ENCODE measurements around the gene NPW. TPM values are rescaled to one million over a fixed set of nuclear protein-coding genes. Genes with fewer than 3 reads are reported as not detected.
A peak's percentile ranks its signal among the peaks of the same experiment; 100 is the strongest.

Gene NPW
- total and polyA plus RNA-seq, 9 of the 15 experiments (the other 6 are each of a cell fraction or from before 2014, with no cell fraction given), result 0.14 to 4.0 (median 2.6) TPM; not detected in 4

GRCh38 chr16:1984347-1985225 is 35.0 kb upstream of the NPW start (continued):
- TF ChIP-seq E2F8 (IDR thresholded peaks at IDR 0.05; ENCODE audit: low read depth, partially characterized antibody) (no peak), EGR1 (conservative IDR thresholded peaks at IDR 0.05) (peak; percentile 38; the same call in 1 of the 2 replicates), MXD1 (CRISPR knock-in tag; IDR thresholded peaks at IDR 0.05; ENCODE audit: borderline replicate concordance, poor library complexity, severe bottlenecking) (no peak), ESRRA (IDR thresholded peaks at IDR 0.05; ENCODE audit: borderline replicate concordance, low read depth) (no peak), FOXA1 (IDR thresholded peaks at IDR 0.05; ENCODE audit: borderline replicate concordance) (no peak), ID3 (CRISPR knock-in tag; IDR thresholded peaks at IDR 0.05) (no peak), ID3 (tag; IDR thresholded peaks at IDR 0.05) (0 out of 2 replicates have a peak, but pooled peaks have one; percentile 25), CEBPB (tag; IDR thresholded peaks at IDR 0.05) (no peak), MBD2 (IDR thresholded peaks at IDR 0.05; ENCODE audit: borderline replicate concordance, low read depth) (no peak), ZNF644 (tag; IDR thresholded peaks at IDR 0.05; ENCODE audit: low read depth) (0 out of 2 replicates have a peak, but pooled peaks have one; percentile 7), ATF4 (CRISPR knock-in tag; IDR thresholded peaks at IDR 0.05) (no peak), FOSL1 (tag; conservative IDR thresholded peaks at IDR 0.05) (0 out of 2 replicates have a peak, but pooled peaks have one; percentile 1), ZNF445 (CRISPR knock-in tag; IDR thresholded peaks at IDR 0.05; ENCODE audit: low read depth) (no peak), MLX (CRISPR knock-in tag; conservative IDR thresholded peaks at IDR 0.05) (no peak), MAFF (IDR thresholded peaks at IDR 0.05; ENCODE audit: low read length) (no peak), E2F3 (CRISPR knock-in tag; IDR thresholded peaks at IDR 0.05) (no peak)
- TF ChIP-seq, protein P1, sequence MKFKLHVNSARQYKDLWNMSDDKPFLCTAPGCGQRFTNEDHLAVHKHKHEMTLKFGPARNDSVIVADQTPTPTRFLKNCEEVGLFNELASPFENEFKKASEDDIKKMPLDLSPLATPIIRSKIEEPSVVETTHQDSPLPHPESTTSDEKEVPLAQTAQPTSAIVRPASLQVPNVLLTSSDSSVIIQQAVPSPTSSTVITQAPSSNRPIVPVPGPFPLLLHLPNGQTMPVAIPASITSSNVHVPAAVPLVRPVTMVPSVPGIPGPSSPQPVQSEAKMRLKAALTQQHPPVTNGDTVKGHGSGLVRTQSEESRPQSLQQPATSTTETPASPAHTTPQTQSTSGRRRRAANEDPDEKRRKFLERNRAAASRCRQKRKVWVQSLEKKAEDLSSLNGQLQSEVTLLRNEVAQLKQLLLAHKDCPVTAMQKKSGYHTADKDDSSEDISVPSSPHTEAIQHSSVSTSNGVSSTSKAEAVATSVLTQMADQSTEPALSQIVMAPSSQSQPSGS (CRISPR knock-in tag; IDR thresholded peaks at IDR 0.05), result no peak
- TF ChIP-seq, protein P2, sequence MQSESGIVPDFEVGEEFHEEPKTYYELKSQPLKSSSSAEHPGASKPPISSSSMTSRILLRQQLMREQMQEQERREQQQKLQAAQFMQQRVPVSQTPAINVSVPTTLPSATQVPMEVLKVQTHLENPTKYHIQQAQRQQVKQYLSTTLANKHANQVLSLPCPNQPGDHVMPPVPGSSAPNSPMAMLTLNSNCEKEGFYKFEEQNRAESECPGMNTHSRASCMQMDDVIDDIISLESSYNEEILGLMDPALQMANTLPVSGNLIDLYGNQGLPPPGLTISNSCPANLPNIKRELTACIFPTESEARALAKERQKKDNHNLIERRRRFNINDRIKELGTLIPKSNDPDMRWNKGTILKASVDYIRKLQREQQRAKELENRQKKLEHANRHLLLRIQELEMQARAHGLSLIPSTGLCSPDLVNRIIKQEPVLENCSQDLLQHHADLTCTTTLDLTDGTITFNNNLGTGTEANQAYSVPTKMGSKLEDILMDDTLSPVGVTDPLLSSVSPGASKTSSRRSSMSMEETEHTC (IDR thresholded peaks at IDR 0.05), result peak; percentile 39; the same call in 1 of the 2 replicates

Measured in K562 (cell line).